HepG2 (cell line): ENCODE data around the gene MIEF2. TPM values are rescaled to one million over a fixed set of nuclear protein-coding genes. Genes with fewer than 3 reads are reported as not detected.

Experiments used
- ATAC-seq: fragments of 200-7000 bp; cut with Tn5 transposase; 3 replicates; pipeline ENCODE4 v1.9.1; 2020; ENCODE audit warnings: mild to moderate bottlenecking, moderate library complexity
- BruUV-seq: library from RNA; stranded (reverse); fragments of 400-500 nt; replicated peaks from 2 replicates; lab custom pipeline; 2021; lab: Mats Ljungman, UMichigan
- CTCF ChIA-PET: fragments of 300-600 bp; formaldehyde crosslinking; extraction: SDS; loops from one replicate; lab custom pipeline; 2021; ENCODE audit warnings: low total read pairs, inconsistent platforms, low intra/inter-chr PET ratio; lab: Yijun Ruan, JAX
- POLR2A ChIA-PET: fragments of 350-600 bp; sonication (Branson Sonifier 250); formaldehyde crosslinking; loops from one replicate; lab custom pipeline; 2020; ENCODE audit warnings: antibody characterized with exemption, inconsistent platforms; lab: Yijun Ruan, JAX
- DNase-seq: peaks from one replicate; pipeline ENCODE4 v3.0.0-alpha.2; 2015; ENCODE audit warnings: low spot score
- FAIRE-seq: peaks from 3 replicates; lab custom pipeline; 2011; peaks lifted over from hg19 to GRCh38; lab: Jason Lieb, UNC
- H2AFZ ChIP-seq: one replicate; pipeline ENCODE4 v1.6.1; 2011; ENCODE audit warnings: low read length, inconsistent platforms
- H3K27ac ChIP-seq: fragments of 300-600 bp; 3 replicates; pipeline ENCODE4 v1.8.0; 2011; ENCODE audit warnings: mixed run types, mild to moderate bottlenecking, mixed read lengths, low read length, inconsistent platforms; ENCODE audit not compliant: insufficient read depth; ENCODE audit errors: extremely low read length
- H3K27me3 ChIP-seq, 2 experiments: fragments of 200-600 bp in 1 of 2; 2 replicates in 1 of 2; 3 replicates in 1 of 2; pipeline versions ENCODE4 v1.6.0 to v1.8.0; 2011; ENCODE audit warnings: low read length in 2 of 2, mild to moderate bottlenecking in 2 of 2, moderate library complexity in 2 of 2, inconsistent platforms in 1 of 2; ENCODE audit not compliant: insufficient read depth in 2 of 2, control insufficient read depth in 1 of 2
- H3K36me3 ChIP-seq, 2 experiments: fragments of 200-600 bp in 1 of 2; replicated peaks in 1 of 2; 2 replicates in 1 of 2; 3 replicates in 1 of 2; pipeline versions ENCODE4 v1.5.1 to v1.8.0; 2011; ENCODE audit warnings: low read length in 2 of 2, inconsistent platforms in 1 of 2; ENCODE audit not compliant: insufficient read depth in 2 of 2, control insufficient read depth in 1 of 2
- H3K4me1 ChIP-seq: 2 replicates; pipeline ENCODE4 v1.5.1; 2012; ENCODE audit warnings: low read length, inconsistent platforms; ENCODE audit not compliant: insufficient read depth
- H3K4me2 ChIP-seq: 2 replicates; pipeline ENCODE4 v1.6.0; 2011; ENCODE audit warnings: low read depth, low read length, inconsistent platforms
- H3K4me3 ChIP-seq, 3 experiments: fragments of 200-600 bp in 1 of 3; sonication (generic), shearing (Covaris generic) in 1 of 3; replicated peaks in 1 of 3; 2 replicates each; pipeline ENCODE4 v1.5.1; 2011 to 2016; ENCODE audit warnings: low read length in 3 of 3, inconsistent platforms in 2 of 3, low read depth in 2 of 3, mild to moderate bottlenecking in 2 of 3, control low read depth in 1 of 3, mixed read lengths in 1 of 3; ENCODE audit not compliant: insufficient read depth in 1 of 3
- H3K79me2 ChIP-seq: one replicate; pipeline ENCODE4 v1.6.1; 2011; ENCODE audit warnings: low read length, inconsistent platforms; ENCODE audit not compliant: insufficient read depth
- H3K9ac ChIP-seq: 2 replicates; pipeline ENCODE4 v1.6.0; 2011; ENCODE audit warnings: mild to moderate bottlenecking, low read depth, low read length, inconsistent platforms; ENCODE audit not compliant: insufficient read depth
- H3K9me3 ChIP-seq: 2 replicates; pipeline ENCODE4 v1.5.1; 2012; ENCODE audit warnings: mild to moderate bottlenecking, low read length
- H4K20me1 ChIP-seq: 2 replicates; pipeline ENCODE4 v1.6.0; 2011; ENCODE audit warnings: inconsistent platforms, mild to moderate bottlenecking, low read length, moderate library complexity; ENCODE audit not compliant: insufficient read depth
- AGO2 ChIP-seq: fragments of 200-400 bp; formaldehyde crosslinking; optimal IDR thresholded peaks from 2 replicates; pipeline ENCODE3; 2017; ENCODE audit warnings: mild to moderate bottlenecking, low read depth, low read length, moderate library complexity
- ATF7 ChIP-seq, 2 experiments: fragments of 450-650 bp in 1 of 2; sonication (generic) in 1 of 2; formaldehyde crosslinking in 1 of 2; IDR thresholded peaks; 2 replicates each; pipeline versions ENCODE4 v1.4.0 to v1.6.1; 2016 to 2020; ENCODE audit warnings: antibody characterized with exemption in 1 of 2, mild to moderate bottlenecking in 1 of 2, missing genetic modification reagents in 1 of 2
- HNF4A ChIP-seq: sonication (generic); formaldehyde crosslinking; IDR thresholded peaks from 2 replicates; pipeline ENCODE4 v1.4.0; 2020; ENCODE audit warnings: missing genetic modification reagents
- POLR2A ChIP-seq, 2 experiments: IDR thresholded peaks; 2 replicates each; pipeline ENCODE4 v1.6.1; 2011; ENCODE audit warnings: low read depth in 2 of 2, low read length in 2 of 2, mild to moderate bottlenecking in 1 of 2, moderate library complexity in 1 of 2; ENCODE audit not compliant: insufficient read depth in 1 of 2
- RBFOX2 ChIP-seq: fragments of 200-400 bp; formaldehyde crosslinking; IDR thresholded peaks from 2 replicates; pipeline ENCODE4 v1.6.1; 2017; ENCODE audit warnings: low read depth, mild to moderate bottlenecking, low read length
- ZBTB33 ChIP-seq: sonication (generic); formaldehyde crosslinking; IDR thresholded peaks from 2 replicates; pipeline ENCODE4 v1.4.0; 2020; ENCODE audit warnings: missing genetic modification reagents
- ZBTB38 ChIP-seq: sonication (generic); formaldehyde crosslinking; IDR thresholded peaks from 2 replicates; pipeline ENCODE4 v1.5.1; 2020; ENCODE audit warnings: mild to moderate bottlenecking, missing genetic modification reagents
- ZBTB7A ChIP-seq: sonication (generic); formaldehyde crosslinking; IDR thresholded peaks from 2 replicates; pipeline ENCODE4 v1.8.0; 2022; ENCODE audit warnings: mild to moderate bottlenecking, missing genetic modification reagents
- WGBS: methylation state at CpG from one replicate; pipeline ENCODE4 v1.1.6; 2017; ENCODE audit warnings: low lambda C conversion rate; 5-methylcytosine and 5-hydroxymethylcytosine counted together
- in situ Hi-C: cut with HindIII; loops from 2 replicates; pipeline ENCODE4 v1.10.0; 2017; ENCODE audit warnings: low pct_unique_long_range_greater_than_20kb; ENCODE audit not compliant: extremely low pct_ligation_motif_present
- intact Hi-C: fragments of 100-400 bp; cut with micrococcal nuclease; formaldehyde crosslinking; loops from one replicate; pipeline ENCODE4 v1.10.0; 2022; ENCODE audit not compliant: unreplicated experiment
- polyA plus RNA-seq, 8 experiments: library from polyadenylated mRNA; depleted of rRNA in 3 of 8; stranded (reverse) in 7 of 8; unstranded in 1 of 8; fragments of >200 nt; fragmentation: Illumina TruSeq in 4 of 8; extraction: Trizol in 4 of 8; gene quantifications; 2 replicates each; pipeline versions ENCODE4 v1.2.1 to v1.2.3, GENCODE V29; 2011 to 2016; ENCODE audit warnings: low read depth in 4 of 8, missing spikeins in 1 of 8, mixed read lengths in 1 of 8; ENCODE audit not compliant: insufficient read depth in 1 of 8
- total RNA-seq, 5 experiments: library from RNA; depleted of rRNA; stranded (reverse); fragments of >200 nt; fragmentation: Illumina TruSeq; extraction: Trizol; gene quantifications; 2 replicates each; pipeline ENCODE4 v1.2.3, GENCODE V29; 2016; ENCODE audit warnings: low read depth in 1 of 5
- TF ChIP-seq, protein P1 (sequence below): sonication (generic); formaldehyde crosslinking; IDR thresholded peaks from 2 replicates; pipeline ENCODE4 v1.5.0; 2020; ENCODE audit warnings: missing genetic modification reagents

Gene MIEF2
- total and polyA plus RNA-seq, 2 of the 13 experiments (the other 11 are each of a cell fraction or from before 2014, with no cell fraction given), result 6.0 to 8.0 TPM

GRCh38 chr17:18241229-18241871, 19.1 kb upstream of the MIEF2 start:
- no peak overlapping the region for H3K27ac ChIP-seq
- H2AFZ ChIP-seq, result no peak overlapping the region
- BruUV-seq, result no TSS peak
- peaks cover 16 to 23% of the 10 kb centered on the region in 2 experiments for H3K36me3 ChIP-seq
- CTCF ChIA-PET, result no interaction called here
- no peak overlapping the region for H3K4me2 ChIP-seq
- FAIRE-seq (no peak), DNase-seq (no peak)
- POLR2A ChIA-PET, result no interaction called here
- no peaks in the 10 kb centered on the region for H3K4me1 ChIP-seq
- no peaks in the 10 kb centered on the region for H3K9me3 ChIP-seq
- 91% methylated on average over 15 of the region's 28 CpGs for WGBS
- H3K27me3 ChIP-seq, result no peaks in the 10 kb centered on the region
- no peak for TF ChIP-seq HNF4A (CRISPR knock-in tag)
- peak; percentile 26 for TF ChIP-seq AGO2
- peak; percentile 92; the same call in 1 of the 2 replicates for TF ChIP-seq ZBTB33 (CRISPR knock-in tag)
- TF ChIP-seq, all 625 proteins: peak for 2
- no peak overlapping the region for H3K4me3 ChIP-seq
- peak; percentile 10; the same call in 2 of the 3 replicates for ATAC-seq
- no peaks in the 10 kb centered on the region for H3K79me2 ChIP-seq
- H3K9ac ChIP-seq, result no peak overlapping the region
- in situ Hi-C loops, result no loop called here
- no peaks in the 10 kb centered on the region for H4K20me1 ChIP-seq
- intact Hi-C loops, result no loop called here

- WGBS, result 91% methylated on average over 16 of the region's 21 CpGs
- Histone ChIP-seq H3K27ac (no peak overlapping the region), H3K4me3 (no peak overlapping the region), H2AFZ (no peak overlapping the region), H3K36me3 (peaks cover 22 to 45% of the 10 kb centered on the region in 2 experiments), H3K27me3 (no peaks in the 10 kb centered on the region), H3K9me3 (no peaks in the 10 kb centered on the region), H3K9ac (no peak overlapping the region), H3K4me1 (no peaks in the 10 kb centered on the region)
- no peak for DNase-seq
- CTCF ChIA-PET, result no interaction called here
- BruUV-seq, result TSS peak; percentile 62
- no peak for ATAC-seq
- intact Hi-C loops, result no loop called here
- no peak for FAIRE-seq
- TF ChIP-seq ZBTB38 (CRISPR knock-in tag) (no peak), POLR2A (IDR thresholded peaks at IDR 0.05; ENCODE audit: insufficient read depth in 1 of 2, low read depth in 2 of 2, low read length in 2 of 2) (0 out of 4 replicates have a peak, but pooled peaks of 1 of the 2 experiments have one; percentile 20), ATF7 (IDR thresholded peaks at IDR 0.05) (peak; percentile 75), ATF7 (CRISPR knock-in tag; IDR thresholded peaks at IDR 0.05) (no peak), ZBTB7A (no peak), RBFOX2 (peak; percentile 58)
- TF ChIP-seq, protein P1, sequence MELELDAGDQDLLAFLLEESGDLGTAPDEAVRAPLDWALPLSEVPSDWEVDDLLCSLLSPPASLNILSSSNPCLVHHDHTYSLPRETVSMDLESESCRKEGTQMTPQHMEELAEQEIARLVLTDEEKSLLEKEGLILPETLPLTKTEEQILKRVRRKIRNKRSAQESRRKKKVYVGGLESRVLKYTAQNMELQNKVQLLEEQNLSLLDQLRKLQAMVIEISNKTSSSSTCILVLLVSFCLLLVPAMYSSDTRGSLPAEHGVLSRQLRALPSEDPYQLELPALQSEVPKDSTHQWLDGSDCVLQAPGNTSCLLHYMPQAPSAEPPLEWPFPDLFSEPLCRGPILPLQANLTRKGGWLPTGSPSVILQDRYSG (CRISPR knock-in tag), result no peak
- TF ChIP-seq, all 625 proteins: peak for 3
- no peaks in the 10 kb centered on the region for H3K79me2 ChIP-seq
- POLR2A ChIA-PET, result no interaction called here
- in situ Hi-C loops, result no loop called here
- no peak overlapping the region for H3K4me2 ChIP-seq
- no peaks in the 10 kb centered on the region for H4K20me1 ChIP-seq
These were observed 15.3 kb upstream of the MIEF2 start for GRCh38 chr17:18245038-18245776.
